GM12873 (cell line): ENCODE measurements around the gene SMPDL3B.

Source experiments
- CTCF ChIP-seq: IDR thresholded peaks from 2 replicates; pipeline ENCODE4 v1.5.1; 2012; ENCODE audit warnings: low read depth, mild to moderate bottlenecking, moderate library complexity, low read length, control low read depth; ENCODE audit not compliant: insufficient read depth; ENCODE audit errors: missing control alignments

SMPDL3B gene

GRCh38 chr1:27990920-27991537 is 56.2 kb downstream of the SMPDL3B start:
- TF ChIP-seq CTCF, result no peak

- no peak for TF ChIP-seq CTCF
Measured at GRCh38 chr1:27992276-27992675, 57.5 kb downstream of the SMPDL3B start.

GRCh38 chr1:27993241-27993640 is 58.4 kb downstream of the SMPDL3B start:
- no peak for TF ChIP-seq CTCF

GRCh38 chr1:27994060-27994459 is 59.3 kb downstream of the SMPDL3B start:
- TF ChIP-seq CTCF, result no peak

- TF ChIP-seq CTCF, result no peak
Measured at GRCh38 chr1:27999055-27999454, 64.3 kb downstream of the SMPDL3B start.

- TF ChIP-seq CTCF, result no peak
Measured at GRCh38 chr1:28002600-28002999, 67.8 kb downstream of the SMPDL3B start.
